HG03342 (cell line): ENCODE measurements around the gene CFAP77.

ENCODE experiments used
- ATAC-seq: cut with Tn5 transposase; IDR thresholded peaks from one replicate; pipeline ENCODE4 v1.9.1; 2021; ENCODE audit warnings: mild to moderate bottlenecking, moderate library complexity; ENCODE audit not compliant: unreplicated experiment

Gene CFAP77

GRCh38 chr9:132407196-132407595, 2.8 kb upstream of the CFAP77 start:
- no peak for ATAC-seq

- no peak for ATAC-seq
Observed at GRCh38 chr9:132408521-132408920, 1.5 kb upstream of the CFAP77 start.

GRCh38 chr9:132410642-132411041, 631 bp downstream of the CFAP77 start:
- no peak for ATAC-seq

DNA sequence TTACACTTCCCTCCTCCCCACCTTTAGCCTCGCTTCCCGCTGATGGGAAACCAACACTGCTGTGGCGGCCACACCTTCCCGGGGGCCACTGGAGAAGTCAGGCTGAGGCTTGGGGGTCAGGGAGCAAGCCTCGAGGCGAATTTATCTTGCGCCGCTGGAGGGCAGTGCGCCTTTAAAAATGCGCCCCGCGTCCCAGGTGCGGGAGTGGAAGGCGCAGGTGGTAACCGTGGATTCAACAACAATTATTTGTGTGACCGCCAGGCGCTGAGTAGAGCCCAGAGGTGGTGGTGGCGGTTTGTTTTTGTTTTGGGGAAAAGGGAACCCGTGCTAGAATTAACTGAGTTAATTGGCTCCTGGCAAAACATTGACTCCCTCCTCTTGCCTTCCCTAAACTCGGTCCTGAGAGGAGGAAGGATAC, 1.1 kb downstream of the CFAP77 start:
- ATAC-seq = no peak

- ATAC-seq = no peak
Observed at GRCh38 chr9:132412089-132412488, 2.1 kb downstream of the CFAP77 start.

DNA sequence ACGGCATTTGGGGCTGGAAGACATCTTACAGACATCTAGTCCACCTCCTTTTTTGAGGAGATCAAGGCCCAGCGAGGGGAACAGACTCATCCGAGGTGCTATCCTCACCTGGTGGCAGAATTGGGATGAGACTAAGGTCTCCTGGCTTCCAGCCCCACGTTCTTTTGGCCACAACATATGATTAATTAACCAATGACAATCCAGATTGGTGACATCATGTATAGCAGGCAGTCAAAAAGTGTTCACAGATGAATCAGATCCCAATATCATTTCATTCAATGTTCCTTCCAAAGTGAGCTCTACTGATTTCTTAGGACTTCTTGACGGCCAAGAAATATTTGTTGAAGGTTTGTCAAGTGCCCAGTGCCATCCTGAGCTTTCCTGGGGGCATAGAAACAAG, 3.9 kb downstream of the CFAP77 start:
- ATAC-seq = no peak

GRCh38 chr9:132414731-132415130, 4.7 kb downstream of the CFAP77 start:
- ATAC-seq = no peak

DNA sequence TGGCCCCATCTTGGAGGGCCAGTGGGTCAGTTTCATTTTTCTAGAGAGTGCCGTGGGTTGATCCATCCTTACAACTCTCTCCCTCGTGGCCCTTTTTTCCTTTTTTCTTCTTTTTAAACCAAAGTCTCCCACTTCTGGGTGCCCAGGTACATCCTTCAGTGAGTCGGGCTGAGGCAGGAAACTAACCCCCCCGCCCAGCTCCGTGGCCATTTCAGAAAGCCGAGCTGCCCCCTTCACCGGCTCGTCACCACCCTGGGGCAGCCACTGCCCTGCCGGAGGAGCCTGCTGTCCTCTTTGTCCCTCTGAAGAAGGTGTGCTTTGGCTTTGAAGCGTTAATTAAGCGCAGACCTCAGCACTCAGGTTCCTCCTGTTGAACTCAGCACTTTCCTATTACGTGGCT, 5.2 kb downstream of the CFAP77 start:
- no peak for ATAC-seq

DNA sequence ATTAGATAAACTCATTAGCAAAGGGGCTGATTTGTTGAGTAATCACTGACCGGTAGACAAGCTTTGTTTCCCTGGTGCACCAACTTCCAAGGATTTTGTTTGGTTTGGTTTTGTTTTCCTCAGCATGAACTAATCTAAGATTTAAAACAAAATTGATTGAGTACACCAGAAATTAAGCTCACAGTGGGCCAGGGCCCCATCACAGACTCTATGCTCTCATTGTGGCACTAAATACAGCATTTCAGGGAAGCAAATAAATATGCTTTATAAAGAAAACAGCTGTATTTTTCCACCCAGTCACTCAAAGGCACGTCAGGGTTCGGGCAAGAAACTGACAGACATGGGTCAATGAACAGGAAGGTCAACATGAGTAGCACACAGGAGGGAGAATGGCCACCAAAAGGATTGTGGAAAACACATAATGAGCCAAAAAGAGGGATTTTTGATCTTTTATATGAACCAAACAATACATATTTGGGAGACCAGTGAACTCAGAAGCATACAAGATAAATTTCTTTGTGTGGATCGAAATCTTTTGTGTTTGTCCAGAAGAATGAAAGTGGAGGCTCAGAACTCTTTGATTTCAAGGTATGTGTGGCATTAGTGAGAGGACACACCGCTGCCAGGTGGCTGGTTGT, 8.8 kb downstream of the CFAP77 start:
- no peak for ATAC-seq

GRCh38 chr9:132422574-132422973, 12.6 kb downstream of the CFAP77 start:
- ATAC-seq = no peak

DNA sequence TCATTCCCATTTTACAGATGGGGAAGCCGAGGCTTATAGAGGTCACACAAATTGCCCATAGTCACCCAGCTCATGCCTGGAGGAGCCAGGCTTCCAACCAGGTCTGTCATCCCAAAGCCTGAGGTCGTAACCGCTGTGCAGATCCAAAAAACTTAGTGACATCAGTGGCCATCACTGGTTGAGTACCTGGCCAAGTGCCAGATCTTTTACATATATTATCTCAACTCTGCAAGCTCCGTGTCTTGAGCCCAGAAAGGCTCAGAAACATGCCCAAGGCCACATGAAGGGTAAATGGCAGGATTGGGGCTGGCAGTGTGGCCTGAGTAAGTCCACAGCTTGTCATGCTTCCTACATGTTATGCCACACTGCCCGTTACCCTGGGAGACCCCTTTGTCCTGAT, 13.5 kb downstream of the CFAP77 start:
- ATAC-seq = no peak

- ATAC-seq = no peak
Observed at GRCh38 chr9:132424857-132425674, 15.1 kb downstream of the CFAP77 start.

GRCh38 chr9:132425675-132426062, 15.7 kb downstream of the CFAP77 start:
- ATAC-seq = no peak

- ATAC-seq = no peak
Observed at GRCh38 chr9:132426639-132427414, 16.8 kb downstream of the CFAP77 start.

GRCh38 chr9:132430998-132431397, 21.0 kb downstream of the CFAP77 start:
- no peak for ATAC-seq

DNA sequence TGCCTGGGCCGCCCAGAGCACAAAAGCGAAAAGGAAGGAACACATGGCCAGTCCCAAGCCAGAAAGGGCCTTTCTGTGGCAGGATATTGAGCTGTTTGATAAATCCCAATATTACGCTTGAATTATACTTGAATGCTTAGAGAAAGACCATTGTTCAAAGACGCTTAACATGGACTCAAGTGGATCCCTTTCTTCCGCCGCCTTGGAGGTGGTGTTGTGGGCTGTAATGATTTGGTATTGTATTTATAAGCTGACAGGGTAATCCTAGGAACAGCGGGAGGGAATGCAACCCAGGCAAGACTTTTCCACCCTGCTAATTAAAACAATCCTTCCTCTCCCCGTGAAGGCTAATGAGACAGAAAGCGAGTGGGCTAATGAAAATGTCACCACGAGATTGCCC, 24.9 kb downstream of the CFAP77 start:
- no peak for ATAC-seq

- no peak for ATAC-seq
Observed at GRCh38 chr9:132439153-132439552, 29.1 kb downstream of the CFAP77 start.

DNA sequence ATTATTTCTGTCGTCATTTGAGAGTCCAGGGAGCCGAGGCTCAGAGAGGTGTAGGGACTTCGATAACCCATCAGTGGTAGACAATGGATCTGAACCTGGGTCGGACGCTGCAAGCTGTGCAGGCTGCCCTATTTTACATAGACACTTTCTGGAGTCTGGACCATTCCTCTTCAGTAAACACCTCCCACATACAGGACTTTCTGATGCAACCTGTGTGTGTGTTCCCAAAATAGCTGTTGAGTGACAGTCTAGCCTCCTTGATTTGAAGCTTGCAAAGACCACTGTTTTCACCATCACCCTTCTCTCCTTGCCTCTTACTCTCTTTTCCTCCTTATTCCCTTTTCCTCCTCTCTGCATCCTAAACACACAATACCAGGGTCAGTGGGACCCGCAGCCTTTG, 30.7 kb downstream of the CFAP77 start:
- ATAC-seq = no peak

GRCh38 chr9:132441404-132441803, 31.4 kb downstream of the CFAP77 start:
- ATAC-seq = no peak

DNA sequence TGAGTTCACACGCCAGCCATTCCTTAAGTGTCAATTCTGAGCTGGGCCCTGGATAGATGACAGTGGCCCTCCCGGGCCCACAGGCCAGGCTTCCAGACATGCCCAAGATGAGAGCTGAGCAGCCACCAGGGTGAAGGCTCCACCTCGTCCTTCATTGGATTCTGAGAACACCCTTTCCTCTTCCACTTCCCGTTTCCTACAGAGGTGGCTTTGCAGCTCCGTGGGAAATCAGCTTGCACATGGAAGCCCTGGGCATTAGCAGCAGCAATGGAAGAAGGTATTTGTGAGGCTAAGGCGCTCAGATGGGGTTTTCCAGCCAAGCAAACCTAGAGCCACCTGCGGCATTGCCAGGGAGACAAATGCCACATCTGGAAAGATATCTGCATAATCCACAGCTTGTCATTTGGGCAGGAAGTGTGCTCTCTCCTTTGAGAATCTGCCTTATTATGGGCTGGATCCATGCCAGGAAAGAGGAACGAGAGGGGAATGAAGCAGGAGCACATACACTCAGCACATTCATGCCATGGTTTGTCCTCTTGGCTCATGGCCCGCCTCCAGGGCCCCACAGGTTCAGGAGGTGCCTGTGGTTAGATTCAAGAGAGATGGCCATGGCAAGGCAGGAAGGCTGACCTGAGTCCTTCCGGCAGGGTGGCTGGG, 34.1 kb downstream of the CFAP77 start:
- no peak for ATAC-seq

DNA sequence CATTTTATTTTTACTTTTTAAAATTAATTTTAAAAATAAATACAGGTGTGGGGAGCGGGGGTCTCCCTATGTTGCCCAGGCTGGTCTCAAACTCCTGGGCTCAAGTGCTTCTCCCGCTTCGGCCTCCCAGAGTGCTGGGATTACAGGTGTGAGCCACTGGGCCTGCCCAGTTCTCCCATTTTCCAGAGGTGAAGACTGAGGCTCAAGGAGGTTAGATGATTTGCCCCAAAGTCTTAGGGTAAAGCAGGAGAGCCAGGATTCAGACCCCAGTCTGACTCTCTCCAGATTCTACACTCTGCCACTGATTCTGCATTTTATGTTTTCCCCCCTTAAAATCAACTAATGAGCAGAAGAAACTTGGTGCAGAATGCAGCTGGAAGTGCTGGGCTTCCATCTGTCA, 36.9 kb downstream of the CFAP77 start:
- ATAC-seq = no peak
